GM21360 (cell line): Measurements from ENCODE around the gene ITGAE.
"Not testable (repeated sequence)": the region's sequence is repeated elsewhere in the genome, so short reads cannot be mapped to it uniquely, and the experiment has no call there.

Experiments used
- ATAC-seq: cut with Tn5 transposase; IDR thresholded peaks from one replicate; pipeline ENCODE4 v1.9.1; 2021; ENCODE audit warnings: mild to moderate bottlenecking, moderate library complexity; ENCODE audit not compliant: unreplicated experiment

The ITGAE gene

GRCh38 chr17:3796110-3796821, 4.7 kb downstream of the ITGAE start:
- peak; percentile 75 for ATAC-seq

DNA sequence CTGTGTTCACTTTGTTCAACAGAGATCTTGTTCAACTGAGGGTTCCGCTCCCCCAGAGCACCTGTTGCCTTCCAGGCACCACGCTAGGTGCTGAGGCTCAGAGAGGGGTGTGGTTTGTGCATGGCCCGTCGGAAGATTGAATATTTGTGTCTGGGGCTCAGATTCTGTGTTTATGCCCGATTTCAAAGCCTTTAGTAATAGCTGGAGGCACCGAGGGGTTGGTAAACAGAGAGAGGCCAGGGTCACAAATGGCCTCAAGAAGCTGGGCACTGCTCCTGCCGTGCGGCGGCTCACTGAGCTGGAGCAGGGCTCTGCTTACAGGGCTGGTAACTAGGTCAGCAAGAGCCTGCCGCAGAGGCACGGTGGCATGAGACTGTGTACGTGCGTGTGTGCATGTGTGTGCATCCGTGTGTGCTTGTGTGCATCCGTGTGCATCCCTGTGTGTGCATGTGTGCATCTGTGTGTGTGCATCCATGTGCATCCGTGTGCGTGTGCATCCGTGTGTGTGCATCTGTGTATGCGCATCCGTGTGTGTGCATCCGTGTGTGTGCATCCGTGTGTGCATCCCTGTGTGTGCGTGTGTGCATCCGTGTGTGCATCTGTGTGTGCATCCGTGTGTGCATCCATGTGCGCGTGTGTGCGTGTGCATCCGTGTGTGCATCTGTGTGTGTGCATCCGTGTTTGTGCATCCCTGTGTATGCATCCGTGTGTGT, 5.4 kb downstream of the ITGAE start:
- ATAC-seq = no peak

- ATAC-seq = no peak
These were observed 6.2 kb downstream of the ITGAE start for GRCh38 chr17:3794557-3795389.

DNA sequence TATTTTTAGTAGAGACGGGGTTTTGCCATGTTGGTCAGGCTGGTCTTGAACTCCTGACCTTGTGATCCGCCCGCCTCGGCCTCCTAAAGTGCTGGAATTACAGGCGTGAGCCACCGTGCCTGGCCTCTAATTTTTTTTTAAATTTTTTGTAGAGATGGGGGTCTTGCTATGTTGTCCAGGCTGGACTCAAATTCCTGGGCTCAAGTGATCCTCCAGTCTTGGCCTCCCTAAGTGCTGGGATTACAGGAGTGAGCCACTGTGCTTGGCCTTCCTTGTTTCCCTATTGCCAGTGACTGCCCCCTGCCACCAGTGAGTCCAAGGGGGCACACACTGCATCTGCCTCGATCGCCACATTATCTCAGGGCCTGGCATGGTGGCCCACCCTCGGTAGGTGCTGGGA, 6.8 kb downstream of the ITGAE start:
- not testable (repeated sequence) for ATAC-seq

DNA sequence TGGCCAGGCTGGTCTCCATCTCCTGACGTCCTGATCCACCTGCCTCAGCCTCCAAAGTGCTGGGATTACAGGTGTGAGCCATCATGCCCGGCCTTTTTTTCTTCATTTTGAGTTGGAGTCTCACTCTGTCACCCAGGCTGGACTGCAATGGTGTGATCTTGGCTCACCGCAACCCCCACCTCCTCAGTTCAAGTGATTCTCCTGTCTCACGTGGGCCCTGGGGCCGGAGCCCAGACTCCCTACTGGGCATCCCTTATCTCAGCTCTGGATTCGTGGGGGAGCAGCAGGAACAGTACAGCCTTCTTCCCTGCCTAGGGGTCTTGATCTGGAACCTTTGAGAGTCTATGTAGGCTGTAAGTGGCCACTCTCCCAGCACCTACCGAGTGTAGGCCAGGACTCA, 7.7 kb downstream of the ITGAE start:
- not testable (repeated sequence) for ATAC-seq

- no peak for ATAC-seq
These were observed 8.5 kb downstream of the ITGAE start for GRCh38 chr17:3792481-3792880.

- no peak for ATAC-seq
These were observed 12.8 kb downstream of the ITGAE start for GRCh38 chr17:3788200-3788599.

- not testable (repeated sequence) for ATAC-seq
These were observed 15.7 kb downstream of the ITGAE start for GRCh38 chr17:3785323-3785722.

DNA sequence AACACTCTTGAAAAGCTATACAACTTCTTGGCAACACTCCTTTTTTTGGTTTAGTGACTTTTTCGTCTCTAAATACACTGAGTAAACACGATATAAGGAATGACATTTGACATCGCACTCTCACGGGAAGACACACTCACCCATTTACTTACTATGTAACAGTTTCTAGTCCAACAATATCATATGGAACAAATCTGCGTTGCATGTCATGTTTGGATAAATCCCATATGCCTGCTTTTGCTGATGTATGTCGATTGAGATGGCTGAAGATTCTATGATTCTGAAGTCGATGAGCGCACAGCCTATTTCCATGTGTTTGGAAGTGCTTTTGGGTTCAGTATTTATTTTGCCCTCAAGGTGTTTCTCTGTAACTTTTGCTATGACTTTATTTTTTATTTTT, 18.2 kb downstream of the ITGAE start:
- no peak for ATAC-seq

GRCh38 chr17:3780986-3781385, 20.0 kb downstream of the ITGAE start:
- no peak for ATAC-seq

DNA sequence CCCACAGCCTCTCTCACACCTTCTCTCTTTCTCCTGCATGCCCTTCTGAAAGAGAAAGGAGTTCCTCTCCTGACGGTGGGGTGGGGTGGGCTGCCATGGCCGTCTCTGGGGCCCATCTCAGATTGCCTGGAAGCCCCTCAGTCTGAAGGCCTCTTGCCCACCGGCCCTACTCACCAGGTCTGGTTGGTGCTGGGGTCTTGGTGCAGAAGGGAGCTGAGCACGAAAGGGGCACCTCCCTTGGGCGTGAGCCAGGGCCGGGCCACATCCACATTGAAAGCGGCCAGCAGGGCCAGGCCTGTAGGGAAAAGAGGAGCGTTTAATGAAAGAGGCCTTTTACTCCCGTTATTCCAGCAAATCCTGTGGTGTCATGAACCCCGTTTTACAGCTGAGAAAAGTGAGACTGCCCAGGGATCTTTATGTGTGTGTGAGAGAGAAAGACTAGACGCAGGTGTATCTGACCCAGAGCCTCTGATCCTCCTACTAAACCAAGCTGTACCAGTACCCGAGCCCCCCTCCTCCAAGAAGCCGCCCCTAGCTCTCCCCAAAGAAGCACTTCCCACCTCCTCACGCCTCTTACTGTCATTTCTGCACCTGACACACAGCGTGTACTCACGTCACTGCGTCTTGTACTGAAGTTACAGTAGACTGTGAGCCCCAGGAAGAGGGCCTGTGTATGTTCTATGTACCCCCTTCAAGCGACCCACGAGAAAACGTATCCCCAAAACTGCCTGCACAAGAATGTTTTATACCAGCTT, 23.4 kb downstream of the ITGAE start:
- ATAC-seq = no peak

DNA sequence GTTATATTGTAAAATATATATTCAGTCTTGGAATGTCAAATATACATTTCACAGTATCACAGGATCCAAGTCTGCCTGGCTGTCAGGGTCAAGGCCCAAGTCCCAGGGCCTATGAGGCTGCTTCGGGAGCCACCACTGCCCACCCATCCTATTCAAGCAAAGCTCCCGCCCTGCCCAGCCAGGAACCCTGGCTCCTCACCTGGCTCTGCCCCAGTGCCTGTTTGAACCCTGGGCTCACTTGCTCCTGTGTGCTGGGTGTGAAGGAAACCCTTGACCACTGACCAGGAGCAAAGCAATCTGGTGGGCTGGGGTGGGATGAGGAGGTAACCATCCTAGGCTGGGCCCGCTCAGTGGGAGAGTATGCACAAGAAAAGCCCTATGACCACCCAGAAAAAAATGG, 27.0 kb downstream of the ITGAE start:
- no peak for ATAC-seq

DNA sequence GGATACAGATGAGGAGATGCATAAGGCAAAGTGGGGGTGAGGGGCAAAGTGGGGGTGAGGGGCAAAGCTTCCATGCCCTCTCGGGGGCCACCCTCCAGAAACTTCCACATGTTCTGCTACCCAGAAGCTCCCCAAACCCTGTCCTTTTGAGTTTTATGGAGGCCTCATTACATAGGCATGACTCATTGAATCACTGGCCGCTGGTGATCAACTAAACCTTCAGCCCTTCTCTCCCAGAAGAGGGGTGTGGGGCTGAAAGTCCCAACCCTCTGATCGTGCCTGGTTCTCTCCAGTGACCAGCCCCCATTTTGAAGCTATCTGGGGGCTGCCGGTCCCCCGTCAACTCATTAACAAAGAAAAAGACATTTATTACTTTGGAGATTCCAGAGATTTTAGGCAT, 27.5 kb downstream of the ITGAE start:
- ATAC-seq = no peak

DNA sequence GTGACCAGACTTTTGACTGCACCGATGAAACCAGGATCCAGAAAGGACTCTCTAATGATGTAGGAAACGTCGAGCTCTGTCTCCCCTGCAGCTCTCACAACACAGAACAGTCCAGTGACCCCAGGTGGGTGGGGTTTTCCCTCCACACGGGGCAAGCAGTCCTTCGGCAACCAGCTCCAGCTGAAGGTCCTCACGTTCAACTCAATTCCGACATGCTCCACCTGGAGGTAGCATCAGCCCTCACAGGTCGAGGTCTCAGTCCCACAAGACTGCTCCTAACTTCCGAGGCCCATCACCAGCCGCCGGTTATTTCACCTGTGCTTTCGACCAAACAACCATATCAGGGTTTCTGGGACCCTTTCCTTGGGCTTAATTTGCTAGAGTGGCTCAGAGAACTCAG, 28.2 kb downstream of the ITGAE start:
- ATAC-seq = no peak

DNA sequence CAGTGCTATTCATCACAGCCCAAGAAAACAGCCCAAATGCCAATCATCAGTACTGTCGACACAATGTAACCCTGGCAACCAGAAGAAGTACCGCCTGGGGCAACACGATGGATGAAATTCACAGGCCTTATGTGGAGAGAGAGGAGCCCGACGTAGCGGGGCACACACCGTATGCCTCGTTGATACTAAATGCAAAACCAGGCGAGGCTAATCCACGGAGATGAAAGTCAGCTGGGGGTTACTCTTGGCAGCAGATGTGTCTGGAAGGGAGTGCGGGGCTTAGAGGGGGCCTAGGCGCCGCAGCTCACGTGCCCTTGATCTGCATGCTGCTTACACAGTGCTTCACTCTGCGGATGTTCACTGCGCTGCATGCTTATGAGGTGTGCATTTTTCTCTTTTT, 29.8 kb downstream of the ITGAE start:
- ATAC-seq = no peak

DNA sequence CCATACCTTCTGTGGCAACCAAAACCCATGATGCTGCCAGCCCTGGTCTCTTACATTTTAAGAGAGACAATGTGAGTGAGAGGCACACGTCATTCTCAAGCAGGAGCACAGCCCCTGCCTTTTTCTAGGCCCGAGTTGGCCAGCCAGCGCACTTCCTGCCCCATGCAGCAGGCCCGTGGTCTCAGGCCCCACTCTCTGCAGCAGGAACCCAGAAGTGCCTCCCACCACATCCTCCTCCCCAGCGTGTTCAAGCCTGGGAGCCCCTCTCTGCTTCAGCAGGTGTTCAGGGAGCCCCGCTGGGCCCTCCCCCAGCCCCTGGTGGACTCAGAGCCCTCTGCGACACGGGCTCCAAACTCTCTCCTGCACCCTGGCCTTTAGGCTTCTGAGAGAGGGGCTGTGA, 30.5 kb downstream of the ITGAE start:
- no peak for ATAC-seq

- ATAC-seq = no peak
These were observed 32.2 kb downstream of the ITGAE start for GRCh38 chr17:3768769-3769168.

DNA sequence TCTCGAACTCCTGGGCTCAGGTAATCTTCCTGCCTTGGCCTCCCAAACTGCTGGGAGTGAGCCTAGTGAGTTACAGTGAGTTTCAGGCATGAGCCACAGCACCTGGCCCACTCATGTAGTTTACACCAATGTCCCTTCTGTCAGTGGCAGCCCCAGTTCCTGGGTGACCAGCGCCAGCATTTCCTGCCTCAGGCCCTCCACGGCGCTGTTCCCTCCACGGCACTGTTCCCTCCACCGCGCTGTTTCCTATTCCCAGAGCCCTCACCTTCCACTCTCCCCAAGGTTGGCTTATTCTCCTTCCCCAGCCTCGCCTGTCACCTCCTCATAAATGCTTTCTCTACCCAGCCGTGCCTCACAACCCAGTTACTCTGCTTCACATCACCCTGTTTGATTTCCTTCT, 32.6 kb downstream of the ITGAE start:
- no peak for ATAC-seq

DNA sequence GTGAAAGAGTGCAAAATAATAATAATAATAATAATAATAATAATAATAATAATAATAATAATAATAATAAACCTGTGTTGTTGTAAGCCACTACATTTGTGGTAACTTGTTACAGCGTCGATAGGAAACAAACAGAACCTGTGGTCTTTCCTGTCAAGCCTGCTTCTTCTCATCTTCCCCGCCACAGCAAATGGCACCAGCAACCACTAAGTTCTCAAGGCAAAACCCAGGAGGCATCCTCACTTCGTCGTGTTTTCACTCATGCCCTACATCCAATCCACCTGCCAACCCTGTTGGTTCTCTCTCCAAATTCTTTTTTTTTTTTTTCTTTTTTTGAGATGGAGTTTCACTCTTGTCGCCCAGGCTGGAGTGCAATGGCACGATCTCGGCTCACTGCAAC, 34.2 kb downstream of the ITGAE start:
- no peak for ATAC-seq

- ATAC-seq = no peak
These were observed 35.0 kb downstream of the ITGAE start for GRCh38 chr17:3765981-3766380.

DNA sequence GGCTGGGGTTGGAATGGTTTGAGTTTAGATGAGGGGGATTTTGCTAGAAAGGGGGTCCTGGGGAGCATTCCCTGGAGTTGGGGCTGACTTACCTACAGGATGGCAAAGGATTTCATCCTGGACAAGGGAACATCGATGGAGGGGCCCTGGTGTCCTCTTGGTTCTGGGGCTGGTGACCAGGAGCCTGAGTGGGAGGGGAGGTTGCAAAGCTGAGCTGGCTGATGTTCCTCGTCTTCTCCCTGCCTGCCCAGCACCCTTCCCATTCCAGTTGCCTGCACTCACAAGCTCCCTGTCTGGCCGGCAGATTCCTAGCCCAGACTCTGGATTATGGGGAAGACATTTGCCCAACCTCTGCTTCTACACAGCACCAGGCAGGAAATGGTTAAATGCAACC, 37.2 kb downstream of the ITGAE start:
- no peak for ATAC-seq
